Heart left ventricle (tissue), 13 donors: ENCODE data around the gene GNG10.

ENCODE experiments used
- POLR2A ChIP-seq, 2 donors: fragments of 450-650 bp; IDR thresholded peaks; one replicate each; pipeline ENCODE4 v1.6.1; 2017; ENCODE audit warnings: antibody characterized with exemption in 2 of 2, mild to moderate bottlenecking in 2 of 2, moderate library complexity in 2 of 2
- TF ChIP-seq, protein P1 (sequence below), 12 donors: fragments of 200-600 bp; sonication (generic) in 4 of 12; IDR thresholded peaks; one replicate each; pipeline versions ENCODE4 v1.5.0 to v1.8.0; 2018 to 2022; ENCODE audit warnings: antibody characterized with exemption in 12 of 12, mild to moderate bottlenecking in 5 of 12
- donor health status: ischemic (EF 13 %, LVEDD 7.1; RV severe dilation, severe dysfunction).
- donor health status: DM: no; HTN: yes; CAD: no.
- donor health status: DM: no; HTN: no; CAD: no.
- donor health status: ischemic (EF 25% LVEDD 6.9; RV normal size, moderate dysfunction).
- donor health status: ischemic (EF 25% LVEDD 5.7; RV mildly dilated, moderate dysfunction).
- donor health status: ischemic (EF 35%, LVEDD 5.7; RV mildly dilated, moderate dysfunction).
- donor health status: nonischemic (EF 11% LVEDD 7.7; RV severe dilation, severe dysfunction).
- donor health status: DM: yes; HTN: yes; CAD: no.
- donor health status: PGD.
- donor health status: ischemic (EF 29% LVEDD 5.4; RV normal size, mild dysfunction).
- donor health status: nonischemic (EF 23%, LVEDD 6.1; RV moderate dilation, normal function).

DNA sequence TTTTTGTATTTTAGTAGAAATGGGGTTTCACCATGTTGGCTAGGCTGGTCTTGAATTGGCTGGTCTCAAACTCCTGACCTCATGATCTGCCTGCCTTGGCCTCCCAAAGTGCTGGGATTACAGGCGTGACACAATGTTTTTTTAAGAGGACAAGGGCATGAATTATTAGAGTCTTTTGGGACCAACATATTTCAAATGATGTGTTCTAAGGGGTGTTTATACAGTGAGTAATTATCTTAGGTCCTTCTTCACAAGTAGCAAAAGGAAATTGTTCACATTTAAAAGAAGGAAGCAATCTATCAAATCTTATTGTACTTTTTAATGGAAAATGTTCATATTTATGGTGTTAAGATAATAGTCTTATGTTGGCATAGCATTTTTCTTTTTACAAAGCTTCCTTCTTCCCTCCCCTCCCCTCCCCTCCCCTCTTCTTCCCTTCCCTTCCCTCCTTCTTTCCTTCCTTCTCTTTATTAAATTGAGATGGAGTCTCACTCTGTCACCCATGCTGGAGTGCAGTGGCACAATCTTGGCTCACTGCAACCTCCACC lies 6.7 kb downstream of the GNG10 start:
- TF ChIP-seq POLR2A (IDR thresholded peaks at IDR 0.05): no peak
- TF ChIP-seq, protein P1, sequence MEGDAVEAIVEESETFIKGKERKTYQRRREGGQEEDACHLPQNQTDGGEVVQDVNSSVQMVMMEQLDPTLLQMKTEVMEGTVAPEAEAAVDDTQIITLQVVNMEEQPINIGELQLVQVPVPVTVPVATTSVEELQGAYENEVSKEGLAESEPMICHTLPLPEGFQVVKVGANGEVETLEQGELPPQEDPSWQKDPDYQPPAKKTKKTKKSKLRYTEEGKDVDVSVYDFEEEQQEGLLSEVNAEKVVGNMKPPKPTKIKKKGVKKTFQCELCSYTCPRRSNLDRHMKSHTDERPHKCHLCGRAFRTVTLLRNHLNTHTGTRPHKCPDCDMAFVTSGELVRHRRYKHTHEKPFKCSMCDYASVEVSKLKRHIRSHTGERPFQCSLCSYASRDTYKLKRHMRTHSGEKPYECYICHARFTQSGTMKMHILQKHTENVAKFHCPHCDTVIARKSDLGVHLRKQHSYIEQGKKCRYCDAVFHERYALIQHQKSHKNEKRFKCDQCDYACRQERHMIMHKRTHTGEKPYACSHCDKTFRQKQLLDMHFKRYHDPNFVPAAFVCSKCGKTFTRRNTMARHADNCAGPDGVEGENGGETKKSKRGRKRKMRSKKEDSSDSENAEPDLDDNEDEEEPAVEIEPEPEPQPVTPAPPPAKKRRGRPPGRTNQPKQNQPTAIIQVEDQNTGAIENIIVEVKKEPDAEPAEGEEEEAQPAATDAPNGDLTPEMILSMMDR (IDR thresholded peaks at IDR 0.05): no peak
